ENCODE results near the gene GYS2.

Gene GYS2

DNA sequence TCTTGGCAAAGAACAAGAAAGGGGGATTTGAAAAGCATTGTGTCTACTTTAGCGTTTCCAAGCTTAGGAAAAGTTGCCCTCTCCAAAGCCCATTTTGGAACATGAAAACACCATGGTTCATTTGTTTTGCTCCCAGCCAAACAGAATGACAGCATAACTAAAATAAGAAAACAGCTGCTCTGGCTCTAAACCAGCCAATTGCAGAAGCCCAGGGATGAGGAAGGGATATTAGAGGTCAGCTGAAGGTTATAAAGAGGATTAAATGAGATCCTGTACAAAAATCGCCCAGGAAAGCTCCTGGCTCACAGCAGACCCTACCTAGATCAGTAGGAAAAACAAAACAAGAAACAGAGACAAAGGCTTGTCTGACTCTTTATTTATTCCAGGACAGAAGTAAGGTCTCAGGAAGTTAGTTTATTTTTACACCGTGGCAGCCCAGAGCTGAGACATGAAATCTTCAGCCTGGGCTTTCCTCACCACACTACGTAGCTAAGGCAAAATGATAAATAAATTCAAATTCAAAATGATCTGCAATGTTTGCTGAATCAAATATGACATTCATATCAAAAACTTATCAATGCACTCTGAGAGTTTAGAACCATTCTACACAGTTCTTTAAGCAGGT is 52.7 kb downstream of the GYS2 start:
- no peak for DNase-seq

DNA sequence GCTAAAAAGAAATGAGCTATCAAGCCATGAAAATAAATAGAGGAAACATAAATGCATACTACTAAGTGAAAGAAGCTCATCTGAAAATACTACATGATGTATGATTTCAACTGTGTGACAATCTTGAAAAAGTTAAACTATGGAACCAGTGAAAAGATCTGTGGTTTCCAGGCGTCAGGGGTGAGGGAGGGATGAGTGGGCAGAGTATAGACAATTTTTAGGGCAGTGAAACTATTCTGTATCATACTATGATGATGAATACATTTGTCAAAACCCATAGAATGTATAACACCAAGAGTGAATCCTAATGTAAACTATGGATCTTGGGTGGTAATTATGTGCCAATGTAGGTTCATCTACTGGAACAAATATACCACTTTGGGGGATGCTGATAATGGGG is 57.2 kb downstream of the GYS2 start:
- no peak for DNase-seq

DNA sequence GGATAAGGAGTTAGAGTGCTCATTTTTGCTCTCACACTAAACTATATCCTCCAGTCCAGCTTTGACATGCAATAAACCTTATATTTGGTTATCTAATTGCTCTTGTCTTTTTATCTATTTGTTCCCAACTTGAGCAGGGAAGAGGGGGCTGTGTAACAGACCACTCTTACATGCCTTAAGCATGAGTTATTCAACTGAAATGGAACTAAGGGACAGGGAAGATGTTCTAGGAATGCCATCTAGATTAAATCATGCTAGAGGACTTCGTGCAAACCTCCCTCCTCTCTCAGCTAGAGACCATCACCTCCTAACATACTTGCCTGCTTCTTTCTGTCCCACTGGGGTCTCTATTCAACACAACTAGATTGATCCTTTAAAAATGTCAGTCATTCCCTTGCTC is 57.9 kb downstream of the GYS2 start:
- no peak for DNase-seq

DNA sequence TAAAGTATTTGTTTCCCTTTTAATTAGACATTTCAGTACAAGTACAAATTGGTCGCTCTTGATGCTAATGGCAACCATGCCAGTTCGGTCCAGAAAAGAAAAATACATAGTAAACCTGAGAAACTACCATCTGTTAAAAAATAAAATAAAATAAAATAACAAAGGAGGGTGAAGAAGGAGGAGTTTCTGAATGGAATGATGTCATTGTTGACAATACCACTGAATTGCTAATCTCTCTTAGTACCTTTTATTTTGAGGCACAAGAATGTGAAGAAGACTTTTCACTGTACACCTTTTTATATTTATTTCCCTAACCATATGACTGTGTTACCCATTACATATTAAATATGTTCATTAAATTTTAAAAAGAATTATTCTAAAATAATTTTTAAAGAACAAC is 59.1 kb downstream of the GYS2 start:
- DNase-seq = no peak

DNA sequence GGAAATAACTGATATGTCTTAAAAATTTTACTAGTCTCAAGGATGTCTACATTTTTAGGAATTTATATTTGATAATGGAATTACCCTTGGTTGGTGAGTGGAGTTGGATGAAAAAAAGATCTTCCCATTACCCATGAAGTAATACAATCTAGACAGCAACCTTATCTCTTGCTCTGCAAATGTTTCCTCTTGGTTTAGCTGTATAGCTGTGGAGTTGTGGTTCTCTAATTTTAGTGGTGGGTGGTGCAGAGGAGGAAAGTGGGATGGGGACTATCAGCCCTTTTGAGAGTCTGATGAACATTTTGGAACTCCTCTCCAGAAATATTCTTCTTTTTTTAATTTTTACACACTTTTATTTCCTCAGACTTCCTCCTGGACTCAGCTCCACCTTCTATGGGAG is 61.5 kb downstream of the GYS2 start:
- no peak for DNase-seq

DNA sequence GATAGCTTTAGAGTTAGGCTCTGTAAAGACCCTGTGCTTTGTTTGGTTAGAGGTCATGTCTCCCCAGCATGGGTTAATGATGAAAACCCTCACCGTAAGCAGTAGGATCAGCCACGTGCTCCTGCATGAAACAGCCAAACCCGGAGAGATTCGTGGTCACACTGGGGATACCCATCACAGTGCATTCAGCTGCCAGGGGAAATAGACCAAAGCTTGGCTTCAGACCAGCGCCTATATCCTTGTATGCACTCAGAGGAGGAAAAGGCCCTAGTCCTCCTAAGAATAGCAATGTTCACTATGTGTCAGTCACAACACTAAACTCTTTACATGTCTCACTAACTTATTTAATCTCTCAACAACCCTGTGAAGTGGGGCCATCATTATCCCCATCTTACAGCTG is 62.2 kb downstream of the GYS2 start:
- DNase-seq = no peak

DNA sequence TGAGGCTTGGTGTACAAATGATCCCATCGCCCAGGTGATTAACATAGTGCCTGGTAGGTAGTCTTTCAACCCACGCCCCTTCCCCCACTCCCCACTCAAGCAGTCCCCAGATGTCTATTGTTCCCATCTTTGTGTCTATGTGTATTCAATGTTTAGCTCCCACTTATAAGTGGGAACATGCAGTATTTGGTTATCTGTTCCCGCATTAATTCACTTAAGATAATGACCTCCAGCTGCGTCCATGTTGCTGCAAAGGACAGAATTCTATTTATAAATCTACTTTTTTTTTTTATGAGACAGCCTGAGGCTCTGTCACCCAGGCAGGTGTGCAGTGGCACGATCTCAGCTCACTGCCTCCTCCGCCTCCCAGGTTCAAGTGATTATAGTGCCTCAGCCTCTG is 62.9 kb downstream of the GYS2 start:
- DNase-seq = peak; percentile 52

DNA sequence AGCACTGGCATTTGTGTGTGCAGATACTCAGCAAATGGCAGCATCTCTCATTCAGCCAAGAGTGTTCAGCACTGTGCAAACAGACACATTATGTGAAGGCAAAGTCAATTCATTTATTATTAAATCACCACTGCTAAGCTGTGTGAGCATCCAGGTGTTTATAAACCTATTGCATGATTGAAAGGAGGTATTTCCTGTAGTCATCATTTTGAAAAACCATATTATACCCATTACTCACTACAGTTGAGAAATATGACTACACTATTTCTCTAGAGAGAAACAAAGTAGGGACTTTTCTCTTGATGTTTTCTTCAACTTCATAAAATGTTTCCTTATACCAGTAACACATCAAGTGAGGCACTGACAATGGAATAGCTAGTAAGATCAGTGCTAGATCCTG is 64.8 kb downstream of the GYS2 start:
- no peak for DNase-seq

DNA sequence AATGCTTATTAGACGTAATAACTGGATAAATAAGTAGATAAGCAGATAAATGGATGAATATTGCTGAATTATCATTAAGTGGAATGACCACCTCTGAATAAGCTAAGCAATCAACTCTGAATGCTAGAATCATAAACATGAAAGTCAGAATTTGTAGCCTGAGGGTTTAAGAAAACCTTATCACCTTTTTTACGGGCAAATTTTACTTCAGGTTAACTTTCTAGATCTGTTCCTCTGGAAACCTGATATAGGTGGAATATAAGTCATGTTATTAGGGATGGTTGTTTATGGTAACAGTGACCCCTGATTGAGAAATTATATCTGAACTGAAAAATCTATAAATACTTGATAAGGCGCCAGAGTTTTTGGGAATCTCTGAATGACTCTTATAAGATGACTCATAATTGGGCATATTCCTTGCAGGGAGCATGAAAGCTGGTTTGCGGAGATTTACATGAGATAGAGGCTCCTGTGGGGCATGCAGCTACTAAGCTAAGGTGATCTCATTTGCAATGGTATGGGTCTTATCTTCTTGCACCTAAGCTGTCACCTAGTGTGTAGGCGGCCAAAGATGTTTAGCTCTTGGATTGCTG is 66.5 kb downstream of the GYS2 start:
- DNase-seq = no peak

DNA sequence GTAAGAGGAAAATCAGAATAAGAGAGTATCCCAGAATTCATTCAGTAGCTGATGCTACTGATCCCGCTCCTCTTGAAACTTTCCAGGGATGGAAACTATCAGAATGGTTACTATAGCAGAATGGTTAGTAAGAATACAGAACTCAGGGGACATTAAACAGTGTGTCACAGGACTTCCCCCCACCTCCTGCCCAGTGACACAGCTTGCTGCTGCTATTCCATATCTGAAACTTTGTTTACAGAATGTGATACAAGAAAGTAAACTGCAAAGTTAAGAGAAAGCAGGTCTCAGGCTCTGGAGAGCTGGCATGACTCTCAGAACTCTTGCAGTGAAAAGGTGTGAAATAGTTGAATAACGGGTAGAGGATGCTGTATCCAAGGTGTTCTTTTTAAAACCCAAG is 75.2 kb downstream of the GYS2 start:
- no peak for DNase-seq

DNA sequence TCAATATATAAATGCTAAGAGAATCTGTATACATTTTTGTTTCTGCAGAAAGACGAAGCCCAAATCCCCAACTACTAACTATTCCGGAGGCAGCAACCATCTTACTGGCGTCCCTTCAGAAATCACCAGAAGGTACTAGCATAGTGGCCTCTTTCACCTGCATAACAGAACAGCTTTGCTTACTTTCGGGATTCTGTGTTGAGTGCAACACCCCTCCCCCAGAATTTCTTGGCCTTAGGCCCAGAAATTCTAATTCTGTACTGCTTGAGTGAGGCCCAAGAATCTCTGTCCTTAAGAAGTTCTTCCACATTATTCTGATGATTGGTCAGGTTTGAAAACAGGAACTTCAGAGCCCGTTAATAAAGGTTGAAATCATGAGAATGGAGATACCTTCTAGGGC is 75.7 kb downstream of the GYS2 start:
- no peak for DNase-seq

DNA sequence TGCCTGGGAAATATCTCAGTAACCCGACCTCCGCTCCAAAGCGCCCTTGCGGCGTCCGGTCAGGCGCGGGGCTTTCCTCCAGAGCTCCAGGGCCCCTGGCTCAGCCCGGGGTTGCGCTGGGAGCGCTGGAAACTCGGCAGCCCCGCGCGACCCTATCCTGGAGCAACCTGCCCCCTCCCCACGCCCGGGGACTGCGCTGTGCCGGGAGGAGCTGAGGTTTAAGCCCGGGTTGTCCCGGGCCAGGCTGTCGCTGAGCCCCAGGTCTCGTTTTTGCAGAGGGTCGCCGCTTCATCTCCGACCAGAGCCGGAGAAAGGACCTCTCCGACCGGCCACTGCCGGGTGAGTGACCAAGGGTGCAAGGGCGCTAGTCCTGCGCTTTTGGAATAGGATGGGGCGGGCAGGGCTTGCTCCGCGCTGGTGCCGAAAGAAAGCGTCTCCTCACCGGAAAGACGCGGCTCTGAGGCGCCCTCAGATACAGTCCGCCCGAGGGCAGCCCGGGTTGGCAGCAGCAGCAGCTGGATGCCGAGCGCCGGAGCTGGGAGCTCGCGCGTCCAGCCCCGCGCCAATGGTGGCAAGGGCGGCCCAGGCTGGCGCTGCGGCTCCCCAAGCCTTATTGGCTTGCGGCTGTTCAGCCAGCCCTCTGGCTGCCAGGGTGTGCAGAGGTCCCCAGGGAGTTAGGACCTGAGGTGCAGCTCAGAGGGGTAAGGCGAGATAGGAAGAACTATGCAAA is 77.0 kb downstream of the GYS2 start:
- peak; percentile 59 for DNase-seq

DNA sequence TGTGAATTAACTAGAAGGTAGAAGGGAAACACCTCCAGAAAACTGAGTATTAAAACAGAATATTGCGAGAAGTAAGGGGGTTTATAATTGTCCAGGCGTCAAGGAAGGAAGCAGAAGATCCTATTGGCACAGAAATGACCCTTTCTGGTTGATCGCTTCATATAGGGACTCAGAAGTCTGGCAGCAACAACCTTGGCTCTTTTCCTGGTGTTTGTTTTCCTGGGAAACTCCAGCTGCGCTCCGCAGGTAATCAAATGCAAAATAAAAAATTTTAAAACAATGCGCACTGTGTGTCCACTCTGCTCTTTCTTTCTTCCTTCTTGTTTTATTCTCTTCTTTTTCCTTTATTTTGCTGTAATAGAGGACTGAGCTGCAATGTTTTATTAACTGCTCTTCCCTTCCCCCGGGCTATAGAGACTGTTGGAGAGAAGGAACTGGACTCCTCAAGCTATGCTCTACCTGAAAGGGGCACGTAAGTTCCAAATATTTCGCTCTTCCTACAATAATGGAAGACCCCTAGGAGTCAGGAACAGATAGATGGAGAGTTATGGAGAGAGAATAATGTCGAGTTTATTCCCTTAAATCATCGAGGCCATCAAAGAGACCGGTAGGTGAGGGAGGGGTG is 77.8 kb downstream of the GYS2 start:
- DNase-seq = no peak

DNA sequence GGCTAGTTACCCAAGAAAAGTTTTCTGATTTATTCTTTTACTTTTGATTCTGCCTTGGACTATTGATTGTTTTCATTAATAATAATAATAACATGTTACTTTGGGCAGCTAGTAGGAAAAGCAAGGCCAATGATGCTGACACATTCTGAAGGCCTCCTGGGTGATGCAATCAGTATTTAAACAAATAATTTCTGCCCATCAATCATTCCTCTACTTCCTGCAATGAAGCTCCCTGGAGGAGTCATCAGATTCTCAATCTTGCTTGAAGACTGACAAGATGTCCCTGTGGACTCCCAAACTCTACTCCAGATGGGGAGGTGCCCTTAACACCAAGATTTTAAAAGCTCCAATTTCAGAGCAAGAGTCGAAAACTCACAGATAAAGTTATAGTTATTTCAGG is 78.6 kb downstream of the GYS2 start, which contains the start of gene SPX:
Gene SPX (plus strand): TSS at position 244 of the 400 bp plus-strand sequence. CDS start 177 bp downstream, outside the sequence.
- DNase-seq = no peak

DNA sequence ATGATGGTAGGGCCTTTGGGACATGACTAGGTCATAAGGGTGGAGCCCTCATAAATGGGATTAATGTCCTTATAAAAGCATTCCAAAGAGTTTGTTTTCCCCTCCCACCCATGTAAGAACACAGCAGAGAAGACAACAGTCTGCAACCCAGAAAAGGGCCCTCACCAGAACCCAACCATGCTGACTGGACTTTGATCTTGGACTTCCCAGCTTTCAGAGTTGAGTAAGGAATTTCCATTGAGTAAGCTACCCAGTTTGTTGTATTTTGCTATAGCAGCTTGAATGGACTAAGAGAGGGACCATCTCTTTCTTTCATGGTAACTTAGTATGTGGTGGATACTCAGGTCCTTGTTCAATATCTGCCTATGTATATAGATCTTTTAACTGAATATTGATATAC is 81.5 kb downstream of the GYS2 start:
- no peak for DNase-seq

DNA sequence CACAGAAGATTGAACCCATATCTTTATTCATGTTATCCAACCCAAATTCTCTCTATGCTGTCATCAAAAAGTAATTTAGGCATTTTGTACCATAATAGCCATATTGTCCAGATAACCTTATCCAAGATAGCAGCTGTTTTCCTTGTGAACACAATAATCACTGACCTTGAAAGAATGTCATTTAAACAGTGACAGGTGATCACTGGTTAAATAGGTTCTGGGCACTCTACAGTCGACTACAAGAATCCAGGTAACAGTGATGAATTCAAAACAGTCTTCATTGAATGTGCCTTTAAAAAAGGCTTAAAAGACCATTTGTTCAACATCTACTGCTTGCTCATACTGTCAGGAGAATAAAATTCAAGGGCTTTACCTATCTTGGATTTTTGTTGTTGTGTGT is 83.1 kb downstream of the GYS2 start:
- no peak for DNase-seq

DNA sequence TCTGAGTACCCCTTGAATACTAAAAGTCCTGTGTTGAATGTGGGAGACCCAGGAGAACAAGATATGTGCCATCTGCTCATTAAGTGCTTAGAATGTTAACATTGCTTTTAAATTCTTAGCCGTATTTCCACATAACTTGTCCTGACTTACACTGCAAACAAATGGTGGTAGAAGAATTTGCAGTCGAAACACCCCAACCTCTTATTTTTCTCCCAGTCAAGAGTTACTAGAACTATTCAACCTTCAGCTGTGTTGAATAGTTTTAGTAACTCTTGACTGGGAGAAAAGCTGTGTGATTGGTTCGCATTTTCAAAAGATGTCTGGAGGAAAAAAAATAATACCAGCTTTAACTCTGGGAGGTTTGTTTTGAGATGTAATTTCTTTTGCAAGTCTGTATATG is 86.2 kb downstream of the GYS2 start:
- DNase-seq = no peak

DNA sequence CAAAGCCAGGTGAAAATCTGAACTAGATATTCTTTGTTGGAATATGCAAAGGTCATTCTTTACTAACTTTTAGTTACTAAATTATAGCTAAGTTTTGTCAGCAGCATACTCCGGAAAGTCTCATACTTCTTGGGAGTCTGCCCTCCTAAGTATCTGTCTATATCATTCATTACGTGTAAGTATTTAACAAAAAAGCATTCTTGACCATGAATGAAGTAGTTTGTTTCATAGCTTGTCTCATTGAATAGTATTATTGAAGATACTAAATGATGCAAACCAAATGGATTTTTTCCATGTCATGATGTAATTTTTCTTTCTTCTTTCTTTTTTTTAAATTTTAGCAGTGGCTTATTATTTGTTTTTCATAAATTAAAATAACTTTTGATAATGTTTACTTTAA is 88.4 kb downstream of the GYS2 start:
- DNase-seq = no peak

DNA sequence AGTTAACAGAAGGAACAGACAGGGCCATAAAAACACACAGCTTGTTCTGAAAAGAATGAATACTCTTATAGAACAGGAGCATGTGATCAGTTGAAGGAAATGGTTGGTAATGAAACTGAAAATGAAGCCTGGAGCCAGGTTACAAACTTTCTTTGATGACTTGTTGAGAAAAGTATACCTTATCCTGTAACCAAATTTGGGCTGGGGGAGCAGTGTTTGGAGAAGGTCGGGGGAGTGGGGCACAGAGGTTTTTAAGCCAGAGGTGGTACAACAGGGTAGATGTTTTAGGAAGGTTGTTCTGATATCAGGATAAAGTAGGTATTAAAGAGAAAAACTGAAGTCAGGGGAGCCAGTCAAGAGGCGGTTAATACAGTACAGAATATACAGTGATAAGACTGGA is 94.9 kb downstream of the GYS2 start:
- no peak for DNase-seq

DNA sequence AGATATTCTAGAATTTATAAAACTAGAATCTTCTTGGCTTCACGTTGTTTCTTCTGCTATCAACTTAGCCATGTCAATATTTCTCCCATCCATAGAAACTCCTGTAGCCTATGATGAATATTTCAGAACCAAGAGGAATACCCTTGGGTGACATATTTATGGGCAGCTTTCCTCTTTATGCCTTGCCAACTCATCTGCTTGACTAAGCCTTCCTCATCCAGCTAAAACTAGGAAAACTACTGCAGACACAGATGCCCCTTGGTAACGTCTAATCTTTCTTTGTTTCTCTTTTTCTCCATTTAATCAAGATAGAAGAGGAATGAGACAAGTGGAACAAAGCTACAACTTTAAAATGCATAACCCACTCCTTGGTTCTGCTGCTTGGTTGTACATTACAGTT is 96.8 kb downstream of the GYS2 start:
- no peak for DNase-seq

DNA sequence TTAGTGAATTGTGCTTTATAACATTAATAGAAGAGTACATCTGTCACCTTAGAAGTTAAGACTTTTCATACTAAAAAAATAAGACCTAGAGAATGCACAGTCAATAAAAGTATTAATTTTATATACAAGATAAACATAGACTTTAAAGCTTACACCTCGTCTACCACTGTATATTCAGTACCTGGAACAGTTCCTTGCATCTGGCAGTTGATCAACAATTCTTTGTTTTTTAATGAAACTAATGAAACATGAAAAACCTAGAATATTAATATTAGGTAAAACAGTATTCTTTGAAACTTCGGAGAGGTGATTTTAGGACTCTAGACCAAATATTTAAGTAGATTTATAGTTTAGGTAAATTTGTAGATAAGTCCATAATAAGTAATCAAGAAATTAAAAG is 98.8 kb downstream of the GYS2 start:
- no peak for DNase-seq

DNA sequence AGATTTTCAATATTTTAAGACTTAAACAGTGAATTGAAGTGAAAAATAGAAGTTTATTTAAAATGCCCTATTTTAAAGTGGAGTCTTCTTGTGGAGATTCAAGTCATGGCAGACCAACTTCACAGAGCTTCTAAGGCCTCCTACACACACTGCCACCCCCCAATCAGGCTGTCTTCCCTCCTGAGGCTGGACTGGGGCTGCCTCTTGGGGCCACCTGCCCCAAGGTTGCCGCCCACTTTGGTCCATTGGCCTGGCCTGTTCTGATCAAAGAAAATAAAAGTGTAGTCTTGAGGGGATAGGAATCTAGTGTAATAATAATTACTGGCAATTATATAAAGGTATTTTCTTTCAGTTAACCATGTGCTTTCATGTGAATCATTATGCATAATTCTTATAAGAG is 101.8 kb downstream of the GYS2 start:
- DNase-seq = no peak

DNA sequence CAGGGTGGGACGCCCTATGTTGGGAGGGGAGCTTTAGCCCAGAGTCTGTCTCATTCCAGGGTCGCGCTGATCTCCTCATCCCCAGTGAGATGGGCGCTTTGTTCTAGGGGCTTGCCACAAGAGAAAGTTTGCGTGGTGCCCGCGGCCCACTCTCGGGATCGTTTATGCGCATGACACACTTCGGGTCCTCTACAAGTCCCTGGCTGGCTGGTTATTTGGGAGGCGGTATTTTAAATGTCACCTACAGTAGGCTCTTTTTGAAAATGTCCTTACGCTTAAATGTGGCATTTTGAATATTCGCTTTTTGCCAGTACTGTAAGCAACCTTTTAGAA is 102.5 kb downstream of the GYS2 start:
- no peak for DNase-seq
